Left lung (tissue), 10 donors: ENCODE measurements around the gene PCSK6. TPM values are rescaled to one million over a fixed set of nuclear protein-coding genes. Genes with fewer than 3 reads are reported as not detected.

ENCODE experiments used
- ATAC-seq: fragments of 200-7000 bp; cut with Tn5 transposase; one replicate; pipeline ENCODE4 v1.9.1; 2020; ENCODE audit warnings: moderate library complexity
- DNase-seq, 4 donors: peaks; one replicate each; pipeline ENCODE4 v3.0.0-alpha.2; 2013 to 2020
- H3K27ac ChIP-seq, 2 donors: fragments of 200-600 bp; sonication (generic) in 1 of 2; one replicate each; pipeline versions ENCODE4 v1.5.0 to v1.8.0; 2020 to 2021
- H3K27me3 ChIP-seq, 2 donors: fragments of 200-600 bp; sonication (generic) in 1 of 2; one replicate each; pipeline versions ENCODE4 v1.5.0 to v1.8.0; 2020 to 2021
- H3K36me3 ChIP-seq, 2 donors: fragments of 200-600 bp; sonication (generic) in 1 of 2; one replicate each; pipeline versions ENCODE4 v1.5.0 to v1.8.0; 2020 to 2021
- H3K4me1 ChIP-seq, 2 donors: fragments of 200-600 bp; one replicate each; pipeline ENCODE4 v1.8.0; 2021
- H3K4me3 ChIP-seq, 2 donors: fragments of 200-600 bp; sonication (generic) in 1 of 2; one replicate each; pipeline versions ENCODE4 v1.5.0 to v1.8.0; 2020 to 2021; ENCODE audit warnings: mild to moderate bottlenecking in 1 of 2
- H3K9me3 ChIP-seq, 2 donors: fragments of 200-600 bp; sonication (generic) in 1 of 2; one replicate each; pipeline versions ENCODE4 v1.5.0 to v1.8.0; 2020 to 2021
- intact Hi-C, 2 donors: fragments of 100-400 bp; cut with DNase I; formaldehyde crosslinking; loops; one replicate each; pipeline versions ENCODE4 v1.11.2 to v1.14.2; 2022
- polyA plus RNA-seq, 6 donors: library from polyadenylated mRNA; unstranded; fragments of 120-200 nt; gene quantifications; one replicate each; pipeline ENCODE4 v1.2.1, GENCODE V29; 2013; ENCODE audit not compliant: insufficient read length in 6 of 6
- total RNA-seq, 2 donors: library from RNA; stranded (reverse); fragmentation: NEBNext Ultra II Directional; extraction: Animal tissue kit (Norgen Biotek cat#: 25700); gene quantifications; one replicate each; pipeline ENCODE4 v1.2.1, GENCODE V29; 2021
- TF ChIP-seq, protein P1 (sequence below), 2 donors: fragments of 200-600 bp; sonication (generic) in 1 of 2; IDR thresholded peaks; one replicate each; pipeline versions ENCODE4 v1.5.0 to v1.8.0; 2021; ENCODE audit warnings: antibody characterized with exemption in 2 of 2
- donor health status: DM: no; HTN: yes; CAD: no.
- donor health status: DM: no; HTN: no; CAD: no.

The PCSK6 gene
- total and polyA plus RNA-seq, 8 donors: 7.7 to 25.7 (median 22.8) TPM

DNA sequence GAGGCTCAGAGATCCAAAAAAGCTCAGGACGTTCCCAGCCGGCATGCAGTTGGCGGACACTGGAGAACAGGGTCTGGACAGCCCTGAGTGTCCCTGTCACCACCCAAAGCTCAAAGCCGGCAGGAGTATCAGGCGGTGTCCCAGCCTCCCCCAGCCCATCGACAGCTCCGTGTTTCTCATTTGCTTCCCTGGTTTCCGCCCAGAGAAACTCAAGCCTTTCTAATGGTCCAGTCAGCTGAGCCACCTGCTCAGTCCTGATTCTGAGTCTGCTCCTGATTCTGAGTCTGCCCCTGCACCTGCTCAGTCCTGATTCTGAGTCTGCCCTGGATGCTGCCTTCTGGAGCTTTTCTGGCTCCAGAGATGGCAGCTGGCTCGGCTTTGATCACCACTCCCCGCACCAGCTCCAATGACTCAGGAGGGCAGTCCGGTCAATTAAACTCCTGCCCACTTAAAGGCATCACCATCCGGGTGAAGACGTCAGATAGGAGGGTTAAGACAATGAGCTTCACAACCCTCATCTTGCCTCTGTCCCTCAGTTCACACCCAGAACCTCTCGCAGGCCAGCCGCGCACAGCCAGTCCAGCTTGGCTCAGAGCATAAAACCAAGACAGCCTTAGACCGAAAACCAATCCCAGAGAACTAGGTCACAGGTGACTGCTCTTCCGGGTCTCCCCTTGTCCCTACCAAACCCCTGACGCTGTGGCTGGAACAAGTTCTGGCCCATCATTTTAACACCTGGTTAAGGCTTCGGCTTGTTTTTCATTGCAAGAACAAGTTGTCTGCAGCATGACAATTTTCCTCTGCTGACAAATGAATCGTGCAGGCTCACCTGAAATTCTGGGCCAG, 6.8 kb downstream of the PCSK6 start:
- Histone ChIP-seq H3K4me1 (no peaks in the 10 kb centered on the region), H3K9me3 (no peaks in the 10 kb centered on the region), H3K27ac (no peak overlapping the region), H3K4me3 (no peak overlapping the region), H3K36me3 (no peaks in the 10 kb centered on the region), H3K27me3 (peaks cover 0 to 24% of the 10 kb centered on the region in 2 donors)
- TF ChIP-seq, protein P1, sequence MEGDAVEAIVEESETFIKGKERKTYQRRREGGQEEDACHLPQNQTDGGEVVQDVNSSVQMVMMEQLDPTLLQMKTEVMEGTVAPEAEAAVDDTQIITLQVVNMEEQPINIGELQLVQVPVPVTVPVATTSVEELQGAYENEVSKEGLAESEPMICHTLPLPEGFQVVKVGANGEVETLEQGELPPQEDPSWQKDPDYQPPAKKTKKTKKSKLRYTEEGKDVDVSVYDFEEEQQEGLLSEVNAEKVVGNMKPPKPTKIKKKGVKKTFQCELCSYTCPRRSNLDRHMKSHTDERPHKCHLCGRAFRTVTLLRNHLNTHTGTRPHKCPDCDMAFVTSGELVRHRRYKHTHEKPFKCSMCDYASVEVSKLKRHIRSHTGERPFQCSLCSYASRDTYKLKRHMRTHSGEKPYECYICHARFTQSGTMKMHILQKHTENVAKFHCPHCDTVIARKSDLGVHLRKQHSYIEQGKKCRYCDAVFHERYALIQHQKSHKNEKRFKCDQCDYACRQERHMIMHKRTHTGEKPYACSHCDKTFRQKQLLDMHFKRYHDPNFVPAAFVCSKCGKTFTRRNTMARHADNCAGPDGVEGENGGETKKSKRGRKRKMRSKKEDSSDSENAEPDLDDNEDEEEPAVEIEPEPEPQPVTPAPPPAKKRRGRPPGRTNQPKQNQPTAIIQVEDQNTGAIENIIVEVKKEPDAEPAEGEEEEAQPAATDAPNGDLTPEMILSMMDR (IDR thresholded peaks at IDR 0.05): no peak
- DNase-seq: no peak
- intact Hi-C loops: no loop called here
- no peak for ATAC-seq

DNA sequence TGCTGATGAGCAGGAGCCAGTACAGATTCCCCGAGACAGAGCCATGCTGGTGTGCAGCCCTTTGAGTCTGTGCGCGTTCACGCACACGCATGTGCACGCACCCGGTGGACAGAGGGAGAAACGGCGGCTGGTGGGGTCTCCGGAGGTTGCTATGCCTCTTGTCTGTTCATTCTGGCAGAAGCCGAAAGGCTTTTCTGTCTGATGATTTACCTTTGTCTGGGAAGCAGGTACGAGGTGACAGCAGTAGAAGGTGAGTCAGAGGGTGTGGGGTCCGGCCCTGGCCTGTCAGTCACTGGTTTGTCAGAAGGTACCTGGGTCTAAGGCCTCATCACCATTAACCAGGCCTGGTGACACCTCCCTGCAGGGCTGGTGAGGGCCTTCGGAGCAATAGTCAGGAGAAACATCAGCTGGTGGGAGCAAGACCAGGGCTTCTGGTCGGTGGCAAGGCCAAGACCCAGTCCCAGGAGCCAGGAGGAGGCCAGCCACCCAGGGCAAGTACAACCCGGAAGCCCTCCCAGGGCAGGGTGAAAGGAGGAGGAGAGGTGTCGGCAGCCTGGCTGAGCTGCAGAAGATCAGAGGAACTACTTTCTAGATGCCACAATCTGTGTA, 7.5 kb downstream of the PCSK6 start:
- TF ChIP-seq, protein P1 (IDR thresholded peaks at IDR 0.05): no peak
- Histone ChIP-seq H3K4me1 (no peaks in the 10 kb centered on the region), H3K4me3 (no peak overlapping the region), H3K36me3 (no peaks in the 10 kb centered on the region), H3K27ac (no peak overlapping the region), H3K9me3 (no peaks in the 10 kb centered on the region), H3K27me3 (peaks cover 0 to 16% of the 10 kb centered on the region in 2 donors)
- intact Hi-C loops: no loop called here
- no peak for DNase-seq
- no peak for ATAC-seq

DNA sequence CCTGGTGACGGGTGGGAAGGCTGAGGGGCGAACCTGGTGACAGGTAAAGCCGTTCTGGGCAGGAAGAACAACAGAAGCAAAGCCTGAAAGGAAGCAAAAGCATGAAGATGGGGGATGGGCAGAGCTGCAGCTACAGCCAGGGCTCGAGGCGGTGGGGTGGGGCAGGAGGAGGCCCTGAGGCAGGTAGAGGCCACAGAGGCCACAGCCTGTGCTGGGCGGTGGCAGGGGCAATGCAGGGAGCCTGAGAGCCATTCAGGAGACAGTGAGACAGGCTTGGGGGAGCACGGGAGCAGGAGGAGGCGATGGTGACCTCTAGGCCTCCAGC, 8.2 kb downstream of the PCSK6 start:
- Histone ChIP-seq H3K27ac (no peak overlapping the region), H3K27me3 (peaks cover 0 to 10% of the 10 kb centered on the region in 2 donors), H3K36me3 (no peaks in the 10 kb centered on the region), H3K4me1 (no peaks in the 10 kb centered on the region), H3K9me3 (no peaks in the 10 kb centered on the region), H3K4me3 (no peak overlapping the region)
- intact Hi-C loops: no loop called here
- DNase-seq (no peak), ATAC-seq (no peak)
- TF ChIP-seq, protein P1 (IDR thresholded peaks at IDR 0.05): no peak

DNA sequence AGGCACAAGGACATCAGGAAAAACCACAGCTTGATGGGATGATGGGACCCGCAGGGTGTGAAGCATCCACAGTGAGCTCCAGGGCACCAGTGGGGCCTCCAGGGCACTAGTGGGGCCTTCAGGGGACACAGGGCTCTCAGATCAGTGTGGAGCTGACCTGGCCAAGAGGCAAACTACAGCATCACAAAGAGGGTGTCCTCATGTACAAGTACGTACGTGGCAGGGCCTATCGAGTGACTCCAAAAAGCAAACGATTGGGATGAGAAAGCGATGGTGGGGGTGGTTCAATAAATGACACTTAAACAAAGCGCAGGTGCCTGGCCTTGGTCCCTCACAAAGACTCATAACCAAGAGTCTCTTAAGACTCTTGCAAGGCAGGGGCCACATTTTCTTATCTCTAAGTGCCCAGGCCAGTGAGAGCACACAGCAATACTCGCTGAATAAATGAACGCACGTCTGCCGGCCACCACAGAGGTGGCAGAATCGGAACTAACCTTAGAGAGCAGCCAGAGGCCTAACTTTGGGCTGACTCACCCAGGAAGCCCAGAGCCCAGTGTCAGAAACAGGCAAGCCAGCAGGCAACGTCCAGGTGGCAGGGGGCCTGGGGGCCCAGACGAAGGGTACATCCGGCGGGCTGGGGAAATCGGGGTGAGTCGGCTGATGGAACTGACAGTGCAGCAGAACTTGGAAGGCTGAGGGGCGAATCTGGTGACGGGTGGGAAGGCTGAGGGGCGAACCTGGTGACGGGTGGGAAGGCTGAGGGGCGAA, 8.7 kb downstream of the PCSK6 start:
- H3K27ac ChIP-seq: no peak overlapping the region
- no peaks in the 10 kb centered on the region for H3K4me1 ChIP-seq
- TF ChIP-seq, protein P1 (IDR thresholded peaks at IDR 0.05): no peak
- DNase-seq (no peak), ATAC-seq (no peak)
- peaks cover 0 to 4% of the 10 kb centered on the region in 2 donors for H3K27me3 ChIP-seq
- no peaks in the 10 kb centered on the region for H3K9me3 ChIP-seq
- H3K36me3 ChIP-seq: no peaks in the 10 kb centered on the region
- intact Hi-C loops: no loop called here
- no peak overlapping the region for H3K4me3 ChIP-seq
